H1 (cell line): ENCODE results near the gene ELOVL5. TPM values are rescaled to one million over a fixed set of nuclear protein-coding genes. Genes with fewer than 3 reads are reported as not detected.

Experiments
- CTCF ChIA-PET: fragments of 300-600 bp; sonication (Branson Sonifier 250); formaldehyde crosslinking; loops from one replicate; lab custom pipeline; 2021; ENCODE audit not compliant: partially characterized antibody; lab: Charles Lee
- POLR2A ChIA-PET: fragments of 300-600 bp; sonication (Branson Sonifier 250); formaldehyde crosslinking; loops from one replicate; lab custom pipeline; 2021; ENCODE audit warnings: inconsistent platforms; ENCODE audit not compliant: partially characterized antibody; lab: Charles Lee
- DNase-seq, 2 experiments: peaks; one replicate each; pipeline versions ENCODE4 v3.0.0 to v3.0.0-alpha.2; 2010 to 2022; ENCODE audit warnings: low spot score in 2 of 2, low read depth in 1 of 2, mixed read lengths in 1 of 2
- FAIRE-seq: peaks from 2 replicates; lab custom pipeline; 2011; peaks lifted over from hg19 to GRCh38; lab: Jason Lieb, UNC
- H2AFZ ChIP-seq: 2 replicates; pipeline ENCODE4 v1.8.1; 2012; ENCODE audit warnings: low read length, inconsistent platforms
- H2AK5ac ChIP-seq: 2 replicates; pipeline ENCODE4 v1.6.1; 2013; ENCODE audit warnings: low read depth, low read length
- H2BK120ac ChIP-seq: replicated peaks from 2 replicates; pipeline ENCODE3; 2013; ENCODE audit warnings: low read depth, low read length, inconsistent platforms
- H2BK12ac ChIP-seq: 2 replicates; pipeline ENCODE4 v1.6.1; 2013; ENCODE audit warnings: low read depth, low read length
- H2BK15ac ChIP-seq: 2 replicates; pipeline ENCODE4 v1.6.1; 2013; ENCODE audit warnings: low read length
- H2BK20ac ChIP-seq: 2 replicates; pipeline ENCODE4 v1.6.1; 2013; ENCODE audit warnings: low read length
- H2BK5ac ChIP-seq: 2 replicates; pipeline ENCODE4 v1.6.1; 2013; ENCODE audit warnings: low read depth, low read length
- H3K14ac ChIP-seq: 2 replicates; pipeline ENCODE4 v1.6.1; 2013; ENCODE audit warnings: inconsistent platforms; ENCODE audit not compliant: insufficient read length
- H3K18ac ChIP-seq: 2 replicates; pipeline ENCODE4 v1.6.1; 2013; ENCODE audit warnings: low read length; ENCODE audit errors: extremely low read depth
- H3K23ac ChIP-seq: 2 replicates; pipeline ENCODE4 v1.6.1; 2013; ENCODE audit warnings: inconsistent platforms; ENCODE audit not compliant: insufficient read length
- H3K23me2 ChIP-seq: 2 replicates; pipeline ENCODE4 v1.6.1; 2013; ENCODE audit warnings: low read depth, low read length
- H3K27ac ChIP-seq: 2 replicates; pipeline ENCODE4 v1.6.1; 2011; ENCODE audit warnings: low read depth, low read length, inconsistent platforms
- H3K27me3 ChIP-seq, 4 experiments: replicated peaks in 1 of 4; 1 replicate in 1 of 4; 2 replicates in 3 of 4; pipeline versions ENCODE4 v1.6.1 to v1.8.1; 2011 to 2013; ENCODE audit warnings: low read length in 3 of 4, mild to moderate bottlenecking in 3 of 4, inconsistent platforms in 2 of 4, mixed read lengths in 2 of 4, moderate library complexity in 1 of 4; ENCODE audit not compliant: control insufficient read depth in 3 of 4, insufficient read depth in 3 of 4; ENCODE audit errors: extremely low read depth in 1 of 4
- H3K36me3 ChIP-seq, 4 experiments: 2 replicates each; pipeline versions ENCODE4 v1.6.1 to v1.8.1; 2011 to 2013; ENCODE audit warnings: mild to moderate bottlenecking in 4 of 4, low read length in 3 of 4, moderate library complexity in 2 of 4, control low read depth in 1 of 4, inconsistent platforms in 1 of 4; ENCODE audit not compliant: insufficient read depth in 4 of 4, control insufficient read depth in 2 of 4
- H3K4ac ChIP-seq: replicated peaks from 2 replicates; pipeline ENCODE3; 2013; ENCODE audit warnings: low read length, low read depth, mixed read lengths, inconsistent platforms; ENCODE audit not compliant: insufficient read length
- H3K4me1 ChIP-seq, 4 experiments: replicated peaks in 1 of 4; 1 replicate in 1 of 4; 2 replicates in 3 of 4; pipeline versions ENCODE4 v1.6.1 to v1.8.1; 2011 to 2013; ENCODE audit warnings: low read length in 3 of 4, inconsistent platforms in 2 of 4, mixed read lengths in 1 of 4; ENCODE audit not compliant: insufficient read depth in 4 of 4, control insufficient read depth in 3 of 4
- H3K4me2 ChIP-seq, 2 experiments: 2 replicates each; pipeline versions ENCODE4 v1.6.1 to v1.8.1; 2011 to 2013; ENCODE audit warnings: low read depth in 2 of 2, low read length in 2 of 2, control low read depth in 1 of 2, inconsistent platforms in 1 of 2, mild to moderate bottlenecking in 1 of 2; ENCODE audit not compliant: insufficient read depth in 1 of 2
- H3K4me3 ChIP-seq, 4 experiments: fragments of 200-600, 300-600 bp in 1 of 4; sonication (generic), shearing (Covaris generic), sonication (Bioruptor Twin) in 1 of 4; 2 replicates each; pipeline versions ENCODE4 v1.5.1 to v1.8.1; 2011 to 2016; ENCODE audit warnings: low read length in 4 of 4, low read depth in 3 of 4, control low read depth in 2 of 4, inconsistent platforms in 2 of 4, mild to moderate bottlenecking in 2 of 4, mixed read lengths in 1 of 4, moderate library complexity in 1 of 4; ENCODE audit not compliant: insufficient read depth in 2 of 4; ENCODE audit errors: extremely low read depth in 1 of 4
- H3K56ac ChIP-seq: replicated peaks from 2 replicates; pipeline ENCODE3; 2013; ENCODE audit warnings: low read depth, mild to moderate bottlenecking, mixed read lengths, low read length, inconsistent platforms; ENCODE audit not compliant: insufficient read length
- H3K79me1 ChIP-seq: 2 replicates; pipeline ENCODE4 v1.6.1; 2013; ENCODE audit warnings: low read depth, low read length, control low read depth
- H3K79me2 ChIP-seq, 2 experiments: 2 replicates each; pipeline versions ENCODE4 v1.6.1 to v1.8.1; 2012 to 2013; ENCODE audit warnings: low read length in 2 of 2, mild to moderate bottlenecking in 2 of 2, inconsistent platforms in 1 of 2; ENCODE audit not compliant: insufficient read depth in 2 of 2, control insufficient read depth in 1 of 2
- H3K9ac ChIP-seq, 4 experiments: replicated peaks in 1 of 4; 1 replicate in 1 of 4; 2 replicates in 3 of 4; pipeline versions ENCODE4 v1.6.1 to v1.8.1; 2011 to 2013; ENCODE audit warnings: low read depth in 3 of 4, low read length in 3 of 4, control low read depth in 2 of 4, mild to moderate bottlenecking in 2 of 4, moderate library complexity in 2 of 4, inconsistent platforms in 1 of 4; ENCODE audit errors: extremely low read depth in 1 of 4
- H3K9me3 ChIP-seq, 2 experiments: 2 replicates each; pipeline versions ENCODE4 v1.6.1 to v1.8.1; 2012 to 2013; ENCODE audit warnings: mild to moderate bottlenecking in 2 of 2, moderate library complexity in 2 of 2, control low read depth in 1 of 2, inconsistent platforms in 1 of 2, low read depth in 1 of 2, low read length in 1 of 2, mixed read lengths in 1 of 2; ENCODE audit not compliant: insufficient read depth in 2 of 2
- H4K20me1 ChIP-seq, 2 experiments: replicated peaks in 1 of 2; 2 replicates each; pipeline versions ENCODE3 to v1.8.1; 2011 to 2013; ENCODE audit warnings: inconsistent platforms in 2 of 2, low read length in 2 of 2, mild to moderate bottlenecking in 1 of 2; ENCODE audit not compliant: insufficient read depth in 2 of 2, control insufficient read depth in 1 of 2
- H4K5ac ChIP-seq: 2 replicates; pipeline ENCODE4 v1.6.1; 2013; ENCODE audit warnings: low read length, low read depth, mixed read lengths, inconsistent platforms; ENCODE audit not compliant: insufficient read length
- H4K8ac ChIP-seq: 2 replicates; pipeline ENCODE4 v1.8.0; 2013; ENCODE audit warnings: mild to moderate bottlenecking, moderate library complexity, low read length, inconsistent platforms; ENCODE audit not compliant: insufficient read depth; ENCODE audit errors: extremely low read depth
- H4K91ac ChIP-seq: replicated peaks from 2 replicates; pipeline ENCODE3; 2013; ENCODE audit warnings: low read length, mixed read lengths, inconsistent platforms; ENCODE audit not compliant: insufficient read length
- SUZ12 ChIP-seq: fragments of 200-600 bp; sonication (generic); IDR thresholded peaks from 2 replicates; pipeline ENCODE4 v1.6.1; 2012; ENCODE audit warnings: mild to moderate bottlenecking, inconsistent platforms, low read length, moderate library complexity, mixed read lengths
- TAF7 ChIP-seq: optimal IDR thresholded peaks from 2 replicates; pipeline ENCODE3; 2011; ENCODE audit warnings: low read depth, mild to moderate bottlenecking, inconsistent platforms, low read length, moderate library complexity, borderline replicate concordance
- WGBS, 2 experiments: shearing (Covaris generic) in 1 of 2; methylation state at CpG; one replicate each; pipeline versions ENCODE4 v1.1.6 to v1.1.7; 2013 to 2015; ENCODE audit warnings: low lambda C conversion rate in 2 of 2, mixed read lengths in 2 of 2, inconsistent platforms in 1 of 2, low coverage in 1 of 2, missing lambda C conversion rate in 1 of 2; ENCODE audit not compliant: insufficient replicate concordance in 2 of 2, insufficient coverage in 1 of 2, insufficient read length in 1 of 2; ENCODE audit errors: extremely low coverage in 1 of 2, missing lambda C conversion rate in 1 of 2; 5-methylcytosine and 5-hydroxymethylcytosine counted together
- polyA plus RNA-seq, 7 experiments: library from polyadenylated mRNA; depleted of rRNA in 3 of 7; stranded (reverse) in 5 of 7; unstranded in 2 of 7; fragments of >200 nt in 5 of 7; fragments of 200-250 nt in 2 of 7; gene quantifications; 1 replicate in 5 of 7; 2 replicates in 1 of 7; 4 replicates in 1 of 7; pipeline versions ENCODE4 v1.2.1 to v1.2.3, GENCODE V29; 2011 to 2013; ENCODE audit warnings: missing spikeins in 2 of 7, mixed read lengths in 2 of 7
- total RNA-seq: library from RNA; stranded (reverse); fragmentation: NEBNext Ultra II Directional; extraction: Animal tissue kit (Norgen Biotek cat#: 25700); gene quantifications from 2 replicates; pipeline ENCODE4 v1.2.1, GENCODE V29; 2021

The ELOVL5 gene
- total and polyA plus RNA-seq, 2 of the 8 experiments (the other 6 are each of a cell fraction or from before 2014, with no cell fraction given) = 113 to 156 TPM

- FAIRE-seq = no peak
- Histone ChIP-seq H3K9me3 (peaks cover 3 to 4% of the 10 kb centered on the region in 2 experiments; a peak in 2 of 4 replicates), H3K4me1 (no peaks in the 10 kb centered on the region), H3K36me3 (no peaks in the 10 kb centered on the region), H3K23ac (no peak overlapping the region), H3K9ac (no peak overlapping the region), H3K18ac (no peak overlapping the region), H3K14ac (no peak overlapping the region), H2BK5ac (no peak overlapping the region), H3K27me3 (no peaks in the 10 kb centered on the region), H2BK120ac (no peak overlapping the region), H3K4me2 (no peak overlapping the region), H2AK5ac (no peak overlapping the region), H3K4ac (no peak overlapping the region), H4K20me1 (no peaks in the 10 kb centered on the region), H4K8ac (no peak overlapping the region), H2BK15ac (no peak overlapping the region), H2AFZ (no peak overlapping the region), H3K79me2 (no peaks in the 10 kb centered on the region), H2BK12ac (no peak overlapping the region), H2BK20ac (no peak overlapping the region), H3K23me2 (no peaks in the 10 kb centered on the region), H4K5ac (no peak overlapping the region), H3K27ac (no peak overlapping the region), H3K79me1 (no peaks in the 10 kb centered on the region), H4K91ac (no peak overlapping the region), H3K4me3 (no peak overlapping the region), H3K56ac (no peak overlapping the region)
- WGBS, 2 experiments = 78% methylated on average over 3 of the region's 3 CpGs; no CpG with 5 or more reads in 1 of the 2 experiments
- DNase-seq = no peak
- TF ChIP-seq TAF7 = no peak
- TF ChIP-seq SUZ12 = no peak
- ChIA-PET CTCF (no interaction called here), POLR2A (no interaction called here)
Measured at GRCh38 chr6:53377793-53378192, 29.0 kb upstream of the ELOVL5 start.
